Astrocyte of the cerebellum (primary cell): ENCODE results near the gene DNAJC7.

ENCODE experiments used
- DNase-seq: peaks from one replicate; pipeline ENCODE4 v3.0.0-alpha.2; 2011; ENCODE audit warnings: low read depth
- H3K4me3 ChIP-seq: 2 replicates; pipeline ENCODE4 v1.5.1; 2011; ENCODE audit warnings: mild to moderate bottlenecking, low read depth, low read length, moderate library complexity
- CTCF ChIP-seq: IDR thresholded peaks from 2 replicates; pipeline ENCODE4 v1.5.1; 2012; ENCODE audit warnings: low read length, low read depth, moderate library complexity, mild to moderate bottlenecking; ENCODE audit errors: missing control alignments
- in situ Hi-C: cut with HindIII; loops from 2 replicates; pipeline ENCODE4 v1.10.0; 2017; ENCODE audit warnings: low sequenced_read_pairs

Gene DNAJC7

GRCh38 chr17:42042598-42043319 is 25.5 kb upstream of the DNAJC7 start:
- no peak for DNase-seq
- in situ Hi-C loops = no loop called here
- H3K4me3 ChIP-seq = no peak overlapping the region
- no peak for TF ChIP-seq CTCF

GRCh38 chr17:42041619-42042018 is 24.4 kb upstream of the DNAJC7 start:
- H3K4me3 ChIP-seq = no peak overlapping the region
- in situ Hi-C loops = no loop called here
- DNase-seq = no peak
- TF ChIP-seq CTCF = no peak

- DNase-seq = no peak
- H3K4me3 ChIP-seq = no peak overlapping the region
- in situ Hi-C loops = no loop called here
- TF ChIP-seq CTCF = no peak
Observed at GRCh38 chr17:42040818-42041217, 23.6 kb upstream of the DNAJC7 start.

- no peak overlapping the region for H3K4me3 ChIP-seq
- in situ Hi-C loops = no loop called here
- no peak for DNase-seq
- no peak for TF ChIP-seq CTCF
Observed at GRCh38 chr17:42039794-42040763, 22.8 kb upstream of the DNAJC7 start.

GRCh38 chr17:42038221-42038973 is 21.2 kb upstream of the DNAJC7 start:
- no peak for DNase-seq
- TF ChIP-seq CTCF = no peak
- H3K4me3 ChIP-seq = no peak overlapping the region
- in situ Hi-C loops = no loop called here

- no peak for TF ChIP-seq CTCF
- H3K4me3 ChIP-seq = no peak overlapping the region
- no peak for DNase-seq
- in situ Hi-C loops = no loop called here
Observed at GRCh38 chr17:42034059-42034458, 16.8 kb upstream of the DNAJC7 start.
